GM19455 (cell line): Measurements from ENCODE around the gene VPS37D.

ENCODE experiments used
- ATAC-seq: cut with Tn5 transposase; IDR thresholded peaks from one replicate; pipeline ENCODE4 v1.9.1; 2021; ENCODE audit not compliant: unreplicated experiment

The VPS37D gene

DNA sequence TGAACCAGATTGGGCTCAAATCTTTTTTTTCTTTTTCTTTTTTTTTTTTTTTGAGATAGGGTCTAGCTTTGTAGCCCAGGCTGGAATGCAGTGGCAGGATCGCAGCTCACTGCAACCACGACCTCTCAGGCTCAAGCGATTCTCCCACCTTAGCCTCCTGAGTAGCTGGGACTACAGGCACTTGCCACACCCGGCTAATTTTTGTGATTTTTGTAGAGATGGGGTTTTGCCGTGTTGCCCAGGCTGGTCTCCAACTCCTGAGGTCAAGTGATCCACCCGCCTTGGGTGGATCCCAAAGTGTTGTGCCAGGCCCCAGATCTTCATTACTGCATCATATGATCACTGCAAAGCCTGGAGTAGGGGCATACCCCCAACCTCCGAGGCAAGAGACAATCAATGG, 12.9 kb downstream of the VPS37D start:
- ATAC-seq = no peak

DNA sequence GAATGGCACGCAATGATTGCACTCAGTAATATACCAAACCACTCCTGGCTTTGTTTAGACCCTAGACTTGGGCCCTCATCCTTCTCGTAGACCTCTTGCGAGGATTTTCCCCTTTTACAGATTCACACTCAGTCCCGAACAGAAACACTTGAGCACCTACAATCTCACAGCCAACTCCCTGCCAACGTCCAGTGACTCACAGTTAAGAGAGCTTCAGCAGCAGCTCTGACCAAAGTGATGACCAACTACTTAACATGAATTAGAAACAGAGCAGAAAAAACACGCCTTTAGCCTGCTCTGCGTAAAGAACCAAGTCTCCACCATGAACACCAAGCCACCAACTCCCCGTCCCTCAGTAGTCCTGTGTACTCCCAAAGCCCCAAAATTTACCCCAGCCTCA, 13.4 kb downstream of the VPS37D start:
- ATAC-seq = no peak

DNA sequence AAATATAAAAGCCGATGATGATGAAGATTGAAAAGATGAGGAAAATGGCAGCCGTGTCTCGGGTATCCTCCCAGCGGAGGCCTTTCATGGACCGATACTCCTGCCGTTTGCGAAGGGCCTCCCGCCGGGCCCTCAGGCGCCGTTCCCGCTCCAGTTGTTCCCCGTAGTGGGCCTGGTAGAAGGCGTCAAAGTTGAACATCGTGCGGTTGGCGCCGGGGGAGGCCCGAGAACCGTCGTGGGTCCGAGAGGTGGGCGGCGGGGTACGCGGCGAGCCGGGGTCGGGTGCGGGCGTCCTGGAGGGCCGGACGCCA, 15.1 kb downstream of the VPS37D start:
- no peak for ATAC-seq

DNA sequence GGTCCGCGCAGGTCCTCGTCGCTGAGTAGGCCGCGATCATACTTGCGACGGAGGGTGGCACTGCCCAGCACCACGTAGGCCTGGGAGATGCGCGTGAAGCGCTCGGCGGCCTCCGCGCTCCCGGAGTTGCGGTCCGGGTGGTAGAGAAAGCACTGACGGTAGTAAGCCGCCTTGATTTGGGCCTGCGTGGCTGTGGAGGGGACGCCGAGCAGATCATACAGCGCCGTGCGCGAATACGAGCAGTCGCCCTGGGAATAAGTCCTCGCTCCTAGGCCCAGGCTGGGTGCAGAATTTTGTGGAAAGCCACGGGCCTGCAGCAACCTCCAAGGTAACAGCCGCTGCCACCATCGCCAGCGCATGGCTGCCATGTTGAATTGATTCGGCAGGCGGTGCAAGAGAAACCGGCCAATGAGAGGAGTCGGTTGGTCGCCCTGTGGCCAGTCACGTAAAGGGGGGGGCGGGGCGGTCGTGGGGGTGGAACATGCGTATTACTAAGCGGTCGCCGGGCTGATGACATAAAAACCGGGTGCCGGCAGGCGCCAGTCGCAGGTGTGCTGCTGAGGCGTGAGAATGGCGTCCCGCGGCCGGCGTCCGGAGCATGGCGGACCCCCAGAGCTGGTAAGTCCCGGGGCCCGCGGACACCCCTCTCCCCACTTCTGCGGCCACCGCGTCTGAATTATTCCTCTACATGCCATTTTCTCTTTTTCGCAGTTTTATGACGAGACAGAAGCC, 15.6 kb downstream of the VPS37D start, which contains the start of the genes BUD23 and DNAJC30:
Gene BUD23, plus strand, starts transcription at position 542 of the 732 bp plus-strand sequence. Its CDS starts 29 bp downstream, at position 571.
Gene DNAJC30, minus strand, starts transcription at position 398 of the 732 bp plus-strand sequence. Its CDS starts 30 bp downstream, at position 368.
- ATAC-seq = peak; percentile 85

DNA sequence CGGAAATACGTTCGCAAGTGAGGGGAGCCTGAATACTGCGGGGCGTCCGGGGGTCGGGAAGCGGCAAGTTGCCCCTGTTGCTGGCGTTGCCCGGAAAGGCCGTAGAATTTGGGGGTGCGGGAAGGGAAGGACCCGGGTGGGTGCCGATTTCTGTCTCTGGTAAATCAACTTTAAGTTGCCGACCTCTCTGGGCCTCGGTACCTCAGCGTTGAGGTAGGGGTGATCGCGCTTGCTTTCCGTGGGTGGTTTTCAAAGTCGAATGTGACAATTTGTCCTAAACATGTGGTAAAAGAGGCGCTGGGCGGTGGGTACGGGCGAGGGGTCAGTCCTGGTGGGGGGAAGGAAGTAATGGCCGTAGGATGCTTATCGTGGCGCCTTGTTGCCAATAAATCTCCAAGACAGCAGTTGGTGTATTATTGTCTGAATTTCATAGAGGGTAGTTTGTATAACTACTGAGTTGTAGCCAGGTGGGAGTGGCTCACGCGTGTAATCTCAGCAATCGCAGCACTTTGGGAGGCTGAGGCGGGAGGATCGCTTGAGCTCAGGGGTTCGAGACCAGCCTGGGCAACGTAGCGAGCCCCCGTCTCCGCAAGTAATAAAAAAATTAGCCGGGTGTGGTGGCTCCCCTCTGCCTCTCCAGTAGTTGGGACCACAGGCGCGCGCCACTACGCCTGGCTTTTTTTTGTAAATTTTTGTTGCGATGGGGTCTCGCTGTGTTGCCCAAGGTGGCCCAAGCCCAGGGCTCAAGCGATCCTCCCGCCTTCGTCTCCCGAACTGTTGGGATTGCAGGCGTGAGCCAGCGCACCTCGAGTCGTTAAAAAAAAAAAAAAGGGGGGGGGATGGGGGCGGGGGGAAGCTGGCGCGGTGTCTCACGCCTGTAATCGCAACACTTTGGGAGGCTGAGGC, 16.4 kb downstream of the VPS37D start:
- ATAC-seq = peak; percentile 13

DNA sequence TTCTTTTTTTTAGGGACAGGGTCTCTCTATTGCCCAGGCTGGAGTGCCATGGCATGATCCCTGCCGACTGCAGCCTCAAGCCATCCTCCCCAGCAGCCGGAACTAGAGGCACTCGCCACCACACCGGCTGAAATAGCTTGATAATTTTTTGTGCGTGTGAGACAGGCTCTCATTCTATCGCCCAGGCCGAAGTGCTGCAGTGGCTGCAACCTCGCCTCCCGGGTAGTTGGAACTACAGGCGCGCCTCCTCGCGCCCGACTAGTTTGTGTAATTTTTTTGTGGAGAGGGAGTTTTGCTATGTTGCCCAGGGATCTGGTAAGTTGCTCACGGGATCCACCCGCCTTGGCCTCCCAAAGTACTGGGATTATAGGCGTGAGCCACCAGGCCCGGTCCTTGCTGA, 17.7 kb downstream of the VPS37D start:
- no peak for ATAC-seq

DNA sequence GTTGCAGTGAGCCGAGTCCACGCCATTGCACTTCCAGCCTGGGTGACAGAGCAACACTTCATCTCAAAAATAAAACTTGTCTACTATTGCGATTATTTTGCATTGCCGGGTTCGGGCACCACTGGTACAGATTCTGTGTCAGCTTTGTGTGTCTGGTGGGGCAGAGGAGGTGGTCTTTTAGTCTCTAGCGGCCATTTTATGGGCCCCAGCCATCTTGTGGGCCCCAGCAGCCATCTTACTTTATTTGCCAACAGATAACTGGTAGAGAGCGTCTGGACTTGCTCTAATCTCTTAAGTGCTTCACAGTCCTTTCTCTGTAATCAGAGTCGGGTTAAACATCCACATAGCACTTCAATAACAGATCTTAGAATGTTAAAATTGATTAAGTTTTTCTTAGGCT, 20.7 kb downstream of the VPS37D start:
- no peak for ATAC-seq

DNA sequence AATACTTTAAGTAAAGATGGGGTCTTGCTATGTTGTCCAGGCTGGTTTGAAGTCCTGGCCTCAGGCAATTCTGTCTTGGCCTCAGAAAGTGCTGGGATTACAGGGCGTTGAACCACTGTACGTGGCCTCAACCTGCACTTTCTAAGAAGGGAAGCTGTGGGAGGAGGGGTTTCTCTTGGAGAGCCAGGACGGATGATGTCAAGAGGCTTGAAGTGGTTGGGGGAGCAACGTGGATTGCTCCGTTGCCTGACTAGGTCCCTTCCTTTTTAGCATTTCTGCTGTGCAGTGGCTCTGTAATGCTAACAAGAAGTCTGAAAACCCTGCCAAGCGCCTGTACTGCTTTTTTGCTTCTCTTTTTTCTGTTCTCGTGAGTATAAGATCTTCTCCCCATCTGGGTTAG, 23.0 kb downstream of the VPS37D start:
- ATAC-seq = no peak

DNA sequence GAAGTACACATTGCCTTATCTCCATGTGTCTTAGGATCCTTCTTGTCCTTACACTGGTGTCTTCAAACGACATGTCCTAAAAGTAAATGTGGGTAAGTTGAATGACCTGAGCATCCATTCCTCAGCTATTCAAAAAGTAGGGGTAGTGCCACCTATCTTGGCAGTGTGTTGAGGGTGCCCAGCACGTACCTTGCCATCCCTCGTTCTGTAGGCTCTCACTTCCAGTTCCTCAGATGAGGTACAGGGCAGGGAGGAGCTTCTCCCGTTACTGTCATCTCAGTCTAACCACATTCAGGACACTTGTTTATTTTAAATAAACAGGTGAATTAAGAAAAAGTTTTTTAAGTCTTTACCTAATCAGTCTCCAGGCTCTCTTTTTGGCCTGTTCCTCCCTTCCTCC, 28.7 kb downstream of the VPS37D start:
- no peak for ATAC-seq

DNA sequence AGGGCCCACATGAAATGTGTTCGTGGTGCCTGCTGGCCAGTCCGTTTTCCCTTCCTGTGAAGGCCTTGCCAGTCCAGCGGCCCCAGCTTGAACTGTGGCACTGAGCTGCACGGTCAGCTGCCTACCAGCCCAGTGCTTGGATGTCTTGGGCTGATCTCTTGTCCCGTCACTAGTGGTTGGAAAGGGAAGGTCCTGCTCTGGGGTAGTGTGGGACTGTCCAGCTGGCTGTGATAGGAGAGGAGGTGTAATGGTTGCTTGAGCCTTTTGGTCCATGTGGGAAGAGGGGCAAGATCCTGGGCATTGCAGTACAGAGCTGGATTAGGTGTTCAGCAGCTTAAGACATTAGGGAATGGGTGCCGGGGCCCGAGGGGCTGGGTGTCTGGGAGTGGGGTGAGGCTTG, 30.8 kb downstream of the VPS37D start:
- no peak for ATAC-seq

DNA sequence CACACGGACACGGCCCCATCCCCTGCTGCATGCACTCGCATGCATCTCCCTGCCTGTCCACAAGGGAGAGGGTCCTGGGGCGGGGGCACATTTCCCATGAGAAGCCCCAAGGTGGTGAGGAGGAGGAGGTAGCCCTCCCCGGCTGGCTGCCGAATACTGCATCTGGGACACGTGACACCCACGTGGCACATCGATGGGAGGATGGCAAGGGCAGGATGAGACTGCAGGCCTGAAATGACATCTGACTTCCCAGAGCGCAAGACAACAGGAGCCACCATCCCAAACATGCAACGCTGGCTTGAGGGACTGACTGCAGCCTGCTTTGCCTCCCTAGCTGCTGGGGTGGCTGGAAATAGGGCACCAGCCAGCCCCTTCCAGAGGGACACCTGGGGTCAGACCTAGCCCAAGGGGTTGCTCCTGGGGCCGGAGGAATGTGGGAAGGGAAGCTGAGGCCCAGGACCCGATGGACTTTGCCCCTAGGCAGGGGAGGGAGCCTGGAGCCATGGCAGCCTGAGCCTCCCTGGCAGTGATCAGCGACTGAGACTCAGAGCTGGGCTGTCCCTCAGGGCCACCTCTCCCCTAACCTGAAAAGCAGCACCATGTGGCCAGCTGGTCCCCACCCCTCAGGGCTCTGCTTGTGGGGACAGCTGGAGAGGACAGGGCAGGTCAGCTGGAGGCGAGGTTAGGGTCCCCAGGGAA, 31.9 kb downstream of the VPS37D start:
- no peak for ATAC-seq

DNA sequence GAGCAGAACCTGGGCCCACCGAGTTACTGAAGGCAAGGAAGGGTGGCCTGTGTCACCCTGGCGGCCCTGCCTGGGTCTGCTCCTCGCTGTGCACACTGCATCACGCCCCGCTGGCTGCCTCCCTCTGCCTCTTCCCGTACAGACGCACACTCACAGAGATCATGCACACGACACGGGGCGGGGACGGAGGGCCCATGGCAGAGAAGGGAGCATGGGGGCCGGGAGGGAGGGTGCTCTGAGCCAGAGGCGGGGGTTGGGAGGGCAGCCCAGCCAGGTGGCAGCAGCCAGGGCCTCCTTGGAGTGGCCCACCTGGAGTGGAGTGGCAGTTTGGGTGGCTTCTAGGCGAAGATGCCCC, 32.4 kb downstream of the VPS37D start:
- ATAC-seq = no peak

DNA sequence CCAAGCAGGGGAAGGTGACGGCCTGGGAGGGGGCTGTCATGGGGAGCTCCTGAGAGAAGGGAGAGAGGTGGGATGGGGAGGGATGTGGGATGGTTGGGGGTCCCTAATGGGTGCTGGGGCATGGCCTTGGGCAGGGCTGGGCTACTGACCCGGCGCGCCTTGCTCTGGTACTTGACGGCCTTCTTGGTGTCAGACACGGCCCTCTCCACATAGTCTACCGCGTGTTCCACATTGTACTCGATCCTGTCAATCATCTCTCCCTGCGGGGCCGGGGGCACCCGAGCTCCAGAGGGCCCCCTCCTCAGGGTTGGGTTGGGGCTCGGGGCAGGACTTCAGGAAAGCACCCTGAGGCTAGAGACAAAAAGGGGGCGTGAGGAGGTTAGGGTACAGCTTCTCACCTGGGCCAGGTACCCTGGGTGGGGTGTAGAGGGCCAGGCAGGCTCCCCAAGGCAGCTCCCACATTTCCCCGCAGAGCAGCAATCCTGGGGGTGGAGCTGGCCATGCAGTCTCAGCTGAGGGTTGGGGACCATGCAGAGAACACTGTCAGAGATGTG, 33.0 kb downstream of the VPS37D start:
- no peak for ATAC-seq

DNA sequence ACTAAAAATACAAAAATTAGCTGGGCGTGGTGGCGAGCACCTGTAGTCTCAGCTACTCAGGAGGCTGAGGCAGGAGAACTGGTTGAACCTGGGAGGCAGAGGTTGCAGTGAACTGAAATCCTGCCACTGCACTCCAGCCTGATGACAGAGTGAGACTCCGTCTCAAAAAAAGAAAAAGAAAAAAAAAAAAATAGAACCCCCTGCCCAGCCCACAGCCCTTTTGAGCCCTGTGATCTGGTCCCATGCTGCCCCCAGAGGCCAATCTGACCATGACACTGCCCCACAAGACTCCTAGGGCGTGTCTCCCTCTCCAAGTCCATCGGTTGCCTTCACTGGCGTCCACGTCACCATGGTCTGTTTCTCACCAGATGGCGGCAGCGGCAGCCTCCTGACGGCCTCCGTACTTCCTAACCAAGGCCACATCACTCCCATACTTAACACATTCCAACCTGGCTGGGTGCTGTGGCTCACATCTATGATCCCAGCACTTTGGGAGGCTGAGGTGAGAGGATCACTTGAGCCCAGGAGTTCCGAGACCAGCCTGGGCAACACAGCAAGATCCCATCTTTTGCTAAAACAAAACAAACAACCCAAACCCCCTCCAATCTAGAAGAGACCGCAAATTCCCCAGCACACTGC, 33.8 kb downstream of the VPS37D start:
- no peak for ATAC-seq

DNA sequence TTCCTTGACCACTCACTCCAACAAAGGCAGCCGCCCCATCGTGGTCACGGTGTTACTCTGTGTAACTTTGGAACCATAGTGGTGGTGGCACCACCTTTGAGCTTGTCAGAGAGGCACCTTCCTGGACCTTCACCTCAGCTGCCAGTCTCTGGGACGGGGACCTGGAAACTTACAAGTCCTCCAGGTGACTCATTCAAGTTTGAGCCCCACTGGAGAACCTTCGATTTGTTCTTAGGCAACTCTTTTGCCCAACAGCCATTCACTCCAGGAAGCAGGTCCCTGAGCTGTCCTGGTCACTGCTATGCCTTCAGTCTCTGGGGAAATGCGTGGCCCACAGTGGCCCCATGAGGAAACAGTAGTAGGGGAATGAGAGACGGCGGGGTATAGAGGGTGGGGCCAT, 34.6 kb downstream of the VPS37D start:
- ATAC-seq = no peak

DNA sequence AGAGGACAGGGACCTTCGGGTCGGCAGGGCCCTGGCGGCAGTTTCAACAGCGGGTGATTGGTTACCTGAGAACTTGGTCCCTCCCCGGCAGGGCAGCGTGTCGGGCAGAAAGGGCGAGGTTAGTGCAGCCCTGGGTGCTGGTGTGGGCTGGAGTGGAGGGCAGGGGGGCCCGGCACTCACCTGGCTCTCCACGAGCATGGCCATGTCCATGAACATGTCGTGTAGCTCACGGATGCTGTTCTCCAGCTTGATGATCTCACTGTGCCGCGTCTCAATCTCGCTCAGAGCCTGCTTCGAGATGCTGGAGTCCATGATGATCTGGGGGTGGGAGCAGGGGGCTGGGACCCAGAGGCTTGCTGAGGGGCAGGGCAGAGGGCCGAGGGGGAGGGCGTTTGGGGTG, 35.0 kb downstream of the VPS37D start:
- ATAC-seq = no peak

DNA sequence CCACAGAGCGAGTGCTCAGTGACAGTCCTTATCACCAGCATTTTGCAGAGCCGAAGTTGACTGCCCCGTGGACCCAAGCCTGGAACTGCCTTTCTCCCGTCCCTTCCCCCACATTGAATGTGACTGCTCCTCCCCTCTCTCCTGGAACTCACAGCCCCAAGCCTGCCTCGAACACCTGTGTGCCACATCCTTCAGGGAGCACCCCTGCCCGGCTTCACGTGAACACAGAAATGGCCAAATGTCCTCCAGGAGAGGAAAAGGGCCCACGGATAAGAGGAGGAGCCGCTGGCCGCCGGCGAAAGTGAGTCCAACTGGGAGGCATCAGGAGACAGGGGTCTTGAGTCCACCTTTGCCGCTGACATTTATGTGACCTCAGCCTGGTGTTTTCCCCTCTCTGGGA, 35.6 kb downstream of the VPS37D start:
- ATAC-seq = no peak

DNA sequence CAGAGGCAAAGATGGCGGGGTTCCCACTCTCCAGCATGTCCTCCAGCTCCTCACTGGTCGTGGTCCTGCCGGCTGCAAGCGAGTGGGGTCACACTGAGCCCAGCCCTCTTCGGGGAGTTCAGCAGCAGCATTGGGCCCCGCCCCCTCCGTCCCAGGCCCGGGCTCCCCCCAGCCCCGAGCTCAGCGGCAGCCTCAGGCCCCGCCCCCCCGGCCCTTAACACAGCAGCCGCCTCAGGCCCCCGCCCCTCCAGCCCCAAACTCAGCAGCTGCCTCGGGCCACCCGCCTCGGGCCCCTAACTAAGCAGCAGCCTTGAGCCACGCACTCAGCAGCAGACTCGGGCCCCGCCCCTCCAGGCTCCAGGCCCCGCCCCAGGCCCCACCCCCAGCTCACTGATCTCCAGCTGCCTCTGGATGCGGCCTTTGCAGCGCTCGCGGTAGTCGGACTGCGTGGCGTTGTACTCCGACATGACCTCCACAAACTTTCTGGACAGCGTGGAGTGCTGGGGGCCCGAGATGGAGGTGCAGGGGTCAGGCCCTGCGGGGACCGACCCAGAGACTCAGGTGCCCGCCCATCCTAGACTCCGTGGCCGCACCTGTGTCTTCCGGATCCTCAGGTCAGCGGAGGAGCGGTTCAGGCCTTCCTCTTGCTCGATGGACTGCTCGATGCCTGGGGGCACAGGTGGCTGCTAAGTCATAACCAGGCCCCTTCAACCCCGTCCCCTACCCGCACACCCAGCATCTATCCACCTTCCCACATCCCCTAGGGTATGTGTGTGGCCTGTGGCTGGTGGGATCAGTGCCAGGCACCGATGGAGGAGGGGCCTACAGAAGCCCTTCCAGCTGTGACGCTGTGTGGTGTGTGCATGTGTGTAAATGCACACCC, 36.4 kb downstream of the VPS37D start:
- ATAC-seq = no peak

DNA sequence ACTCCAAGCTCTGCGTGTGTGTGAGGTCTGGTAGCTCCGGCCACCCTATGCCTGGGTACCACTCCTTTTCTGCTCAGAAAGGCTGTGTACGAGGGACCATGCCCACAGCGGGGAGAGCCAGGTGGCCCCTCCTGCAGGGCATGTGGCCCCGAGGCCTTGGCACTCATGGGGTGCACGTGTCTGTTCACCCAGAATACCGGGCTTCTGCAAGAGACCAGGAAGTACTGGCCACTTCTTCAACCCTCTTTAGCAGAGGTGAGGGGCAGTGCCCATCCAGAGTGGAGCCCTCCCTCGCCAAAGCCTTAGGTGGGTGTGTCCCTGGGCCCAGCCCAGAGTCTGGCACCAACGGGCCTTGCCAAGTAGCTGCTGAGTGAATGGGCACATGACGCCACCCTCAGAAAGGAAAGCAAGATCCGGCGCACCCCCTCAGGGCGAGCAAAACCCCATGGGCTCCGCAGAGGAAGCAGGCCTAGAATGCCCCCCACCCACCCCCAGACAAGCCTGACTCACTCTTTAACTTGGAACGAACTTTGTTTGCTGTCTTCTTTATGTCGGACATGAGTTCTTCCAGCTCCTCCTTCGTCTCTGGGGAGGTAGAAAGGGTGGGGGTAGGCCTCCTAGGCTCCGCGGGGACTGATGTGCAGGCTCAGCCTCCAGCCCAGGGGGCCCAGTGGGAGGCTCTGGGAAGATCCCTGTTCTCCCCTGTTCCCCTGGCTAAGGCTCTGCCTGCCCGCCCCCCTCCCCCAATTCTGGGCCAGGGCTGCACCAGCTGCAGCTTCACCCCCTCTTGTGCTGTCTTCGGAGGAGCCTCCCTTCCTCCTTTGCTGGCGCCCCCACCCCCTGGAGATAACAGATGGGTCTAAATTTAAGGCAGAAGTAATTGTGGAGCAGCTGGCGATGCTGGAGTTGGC, 37.3 kb downstream of the VPS37D start:
- ATAC-seq = no peak
